HFFc6 (cell line): ENCODE results near the gene PSAPL1. TPM values are rescaled to one million over a fixed set of nuclear protein-coding genes. Genes with fewer than 3 reads are reported as not detected.

Experiments
- DNase-seq: peaks from one replicate; pipeline ENCODE4 v3.0.0-alpha.2; 2018
- H3K27ac Mint-ChIP-seq: 2 replicates; pipeline ENCODE4 v1.8.0; 2020; ENCODE audit warnings: mild to moderate bottlenecking, mixed read lengths
- H3K27me3 Mint-ChIP-seq: 2 replicates; pipeline ENCODE4 v1.8.0; 2021; ENCODE audit warnings: mild to moderate bottlenecking, moderate library complexity, mixed read lengths; ENCODE audit not compliant: insufficient read depth
- H3K36me3 Mint-ChIP-seq: 2 replicates; pipeline ENCODE4 v1.8.0; 2021; ENCODE audit warnings: low read depth, mixed read lengths
- H3K4me1 Mint-ChIP-seq: 2 replicates; pipeline ENCODE4 v1.8.0; 2020; ENCODE audit warnings: low read depth, mixed read lengths
- H3K4me3 Mint-ChIP-seq: 2 replicates; pipeline ENCODE4 v1.8.0; 2020; ENCODE audit warnings: mild to moderate bottlenecking, moderate library complexity, mixed read lengths
- H3K9me3 Mint-ChIP-seq: 2 replicates; pipeline ENCODE4 v1.8.0; 2020; ENCODE audit warnings: mild to moderate bottlenecking, mixed read lengths
- long read RNA-seq: library from polyadenylated mRNA; unstranded; transcript quantifications from one replicate; pipeline ENCODE4 v2.0.0, GENCODE V29; 2019
- total RNA-seq, 6 experiments: library from RNA; stranded (reverse); fragmentation: NEBNext Ultra II Directional; extraction: Animal tissue kit (Norgen Biotek cat#: 25700); gene quantifications; 2 replicates in 1 of 6; 3 replicates in 5 of 6; pipeline ENCODE4 v1.2.3, GENCODE V29; 2021
- TF ChIP-seq, protein P1 (sequence below): fragments of 200-600 bp; sonication (generic); IDR thresholded peaks from 2 replicates; pipeline ENCODE4 v1.5.0; 2021; ENCODE audit warnings: antibody characterized with exemption, mild to moderate bottlenecking

PSAPL1 gene, protein sequence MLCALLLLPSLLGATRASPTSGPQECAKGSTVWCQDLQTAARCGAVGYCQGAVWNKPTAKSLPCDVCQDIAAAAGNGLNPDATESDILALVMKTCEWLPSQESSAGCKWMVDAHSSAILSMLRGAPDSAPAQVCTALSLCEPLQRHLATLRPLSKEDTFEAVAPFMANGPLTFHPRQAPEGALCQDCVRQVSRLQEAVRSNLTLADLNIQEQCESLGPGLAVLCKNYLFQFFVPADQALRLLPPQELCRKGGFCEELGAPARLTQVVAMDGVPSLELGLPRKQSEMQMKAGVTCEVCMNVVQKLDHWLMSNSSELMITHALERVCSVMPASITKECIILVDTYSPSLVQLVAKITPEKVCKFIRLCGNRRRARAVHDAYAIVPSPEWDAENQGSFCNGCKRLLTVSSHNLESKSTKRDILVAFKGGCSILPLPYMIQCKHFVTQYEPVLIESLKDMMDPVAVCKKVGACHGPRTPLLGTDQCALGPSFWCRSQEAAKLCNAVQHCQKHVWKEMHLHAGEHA
- not detected for total RNA-seq
- long read RNA-seq = 0 reads

DNA sequence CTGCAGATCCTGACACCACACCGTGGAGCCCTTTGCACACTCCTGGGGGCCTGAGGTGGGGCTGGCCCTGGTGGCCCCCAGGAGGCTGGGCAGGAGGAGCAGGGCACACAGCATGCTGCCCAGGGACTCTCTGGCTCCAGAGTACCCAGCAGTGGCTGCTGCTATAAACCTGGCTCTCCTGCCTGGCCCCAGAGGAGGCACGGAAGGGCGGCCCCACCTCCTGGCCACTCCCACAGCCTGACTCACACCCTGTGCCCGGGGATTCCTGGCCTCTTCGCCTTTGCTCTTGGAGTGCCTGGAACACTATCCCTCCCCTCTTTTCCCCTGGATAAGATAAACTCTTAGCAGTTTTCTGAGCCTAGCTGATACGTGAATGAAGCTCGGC is at the start of gene PSAPL1:
TSS of gene PSAPL1 (minus strand) at position 165 of the 385 bp plus-strand sequence. CDS start at position 114, 51 bp downstream.
- TF ChIP-seq, protein P1, sequence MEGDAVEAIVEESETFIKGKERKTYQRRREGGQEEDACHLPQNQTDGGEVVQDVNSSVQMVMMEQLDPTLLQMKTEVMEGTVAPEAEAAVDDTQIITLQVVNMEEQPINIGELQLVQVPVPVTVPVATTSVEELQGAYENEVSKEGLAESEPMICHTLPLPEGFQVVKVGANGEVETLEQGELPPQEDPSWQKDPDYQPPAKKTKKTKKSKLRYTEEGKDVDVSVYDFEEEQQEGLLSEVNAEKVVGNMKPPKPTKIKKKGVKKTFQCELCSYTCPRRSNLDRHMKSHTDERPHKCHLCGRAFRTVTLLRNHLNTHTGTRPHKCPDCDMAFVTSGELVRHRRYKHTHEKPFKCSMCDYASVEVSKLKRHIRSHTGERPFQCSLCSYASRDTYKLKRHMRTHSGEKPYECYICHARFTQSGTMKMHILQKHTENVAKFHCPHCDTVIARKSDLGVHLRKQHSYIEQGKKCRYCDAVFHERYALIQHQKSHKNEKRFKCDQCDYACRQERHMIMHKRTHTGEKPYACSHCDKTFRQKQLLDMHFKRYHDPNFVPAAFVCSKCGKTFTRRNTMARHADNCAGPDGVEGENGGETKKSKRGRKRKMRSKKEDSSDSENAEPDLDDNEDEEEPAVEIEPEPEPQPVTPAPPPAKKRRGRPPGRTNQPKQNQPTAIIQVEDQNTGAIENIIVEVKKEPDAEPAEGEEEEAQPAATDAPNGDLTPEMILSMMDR = no peak
- no peak for DNase-seq
- Mint-ChIP-seq H3K9me3 (no peaks in the 10 kb centered on the region), H3K36me3 (no peaks in the 10 kb centered on the region), H3K4me1 (no peaks in the 10 kb centered on the region), H3K4me3 (no peak within 1 kb of the TSS), H3K27ac (no peak within 1 kb of the TSS), H3K27me3 (peaks cover 28% of the 10 kb centered on the region)

DNA sequence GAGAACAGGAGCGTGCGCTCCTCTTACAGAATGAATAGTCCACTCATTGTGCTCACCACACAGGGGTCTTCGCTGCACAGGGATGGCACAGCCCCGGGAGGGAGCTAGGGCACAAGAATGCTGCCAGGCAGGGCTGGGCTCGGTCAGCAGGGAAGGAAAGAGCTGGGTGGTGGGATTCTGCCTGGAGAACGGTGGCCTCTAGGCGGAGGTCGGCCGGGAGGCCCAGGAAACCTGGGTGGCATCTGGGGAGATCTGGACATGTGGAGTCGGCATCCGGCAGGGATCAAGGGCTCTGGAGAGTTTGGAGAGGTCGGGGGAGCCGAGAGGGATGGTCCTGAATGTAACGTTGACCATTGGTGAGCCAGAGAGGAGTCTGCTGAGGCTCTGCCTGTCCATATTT is 46.5 kb upstream of the PSAPL1 start:
- no peak overlapping the region for H3K4me3 Mint-ChIP-seq
- no peaks in the 10 kb centered on the region for H3K9me3 Mint-ChIP-seq
- DNase-seq = no peak
- no peaks in the 10 kb centered on the region for H3K36me3 Mint-ChIP-seq
- H3K27me3 Mint-ChIP-seq = peaks cover 60% of the 10 kb centered on the region
- H3K27ac Mint-ChIP-seq = no peak overlapping the region
- TF ChIP-seq, protein P1 = no peak
- no peaks in the 10 kb centered on the region for H3K4me1 Mint-ChIP-seq

DNA sequence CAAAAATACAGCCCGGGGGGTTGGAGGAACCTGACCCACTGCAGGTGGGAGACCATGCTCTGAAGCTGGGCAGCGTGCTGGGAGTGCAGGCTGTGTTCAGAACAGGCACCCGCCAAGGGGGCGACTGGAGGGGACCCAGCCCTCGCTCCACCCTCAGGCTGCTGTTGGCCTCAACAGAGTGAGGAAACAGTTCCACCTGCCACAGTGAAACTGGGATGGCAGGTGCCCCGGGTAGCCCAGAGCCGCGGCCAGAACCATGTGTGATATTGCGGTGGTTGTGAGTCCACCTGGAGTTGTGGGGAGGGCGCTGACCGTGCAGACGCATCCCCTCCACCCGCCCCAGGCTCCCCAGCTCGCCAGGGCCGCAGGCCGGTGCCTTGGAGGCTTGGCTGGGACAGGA is 45.7 kb upstream of the PSAPL1 start:
- peaks cover 62% of the 10 kb centered on the region for H3K27me3 Mint-ChIP-seq
- TF ChIP-seq, protein P1 = no peak

DNA sequence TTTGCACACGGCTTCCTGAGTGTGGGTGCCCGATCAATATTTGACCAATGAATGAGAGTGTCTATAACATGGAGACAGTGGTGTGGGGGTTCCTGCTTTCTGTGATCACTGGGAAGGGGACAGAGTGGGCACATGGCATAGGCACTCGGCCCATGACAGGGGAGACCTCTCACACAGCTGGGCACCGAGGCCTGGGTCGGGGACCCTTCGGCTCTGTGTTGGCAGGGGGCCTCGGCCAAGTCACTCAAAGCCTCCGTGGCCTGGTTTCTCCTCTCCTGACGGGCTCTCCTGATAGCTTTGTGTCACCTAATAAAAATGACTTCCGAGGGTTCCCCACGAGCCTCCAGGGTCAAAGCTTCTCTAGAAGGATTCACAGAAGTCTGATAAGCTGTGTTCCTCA is 43.9 kb upstream of the PSAPL1 start:
- Mint-ChIP-seq H3K4me1 (no peaks in the 10 kb centered on the region), H3K27me3 (peaks cover 62% of the 10 kb centered on the region), H3K9me3 (no peaks in the 10 kb centered on the region), H3K36me3 (no peaks in the 10 kb centered on the region), H3K4me3 (no peak overlapping the region), H3K27ac (no peak overlapping the region)
- TF ChIP-seq, protein P1 = no peak
- no peak for DNase-seq

More for the DNA sequence above, 45.7 kb upstream of the PSAPL1 start:
- no peak overlapping the region for H3K4me3 Mint-ChIP-seq
- no peaks in the 10 kb centered on the region for H3K4me1 Mint-ChIP-seq
- H3K36me3 Mint-ChIP-seq = no peaks in the 10 kb centered on the region
- no peaks in the 10 kb centered on the region for H3K9me3 Mint-ChIP-seq
- DNase-seq = no peak
- no peak overlapping the region for H3K27ac Mint-ChIP-seq

DNA sequence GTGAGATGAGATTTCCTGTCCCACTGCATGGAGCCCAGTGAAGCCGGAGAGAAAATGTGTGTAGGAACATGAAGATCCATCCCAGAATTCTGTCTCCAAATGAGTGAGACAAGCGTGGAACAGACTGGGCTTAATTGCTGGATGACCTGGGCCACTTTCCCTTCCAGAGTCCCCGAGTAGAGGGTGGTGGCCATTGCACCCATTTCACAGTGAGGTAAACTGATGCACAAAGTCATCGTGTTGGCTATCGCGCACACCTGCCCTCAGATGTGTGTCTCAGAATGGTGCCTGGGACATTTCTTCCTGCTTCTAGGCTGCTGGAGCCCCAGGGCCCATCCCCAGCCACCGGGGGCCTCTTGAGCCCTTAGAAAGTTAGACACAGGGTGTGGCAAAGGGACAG is 43.0 kb upstream of the PSAPL1 start:
- no peaks in the 10 kb centered on the region for H3K9me3 Mint-ChIP-seq
- H3K36me3 Mint-ChIP-seq = no peaks in the 10 kb centered on the region
- DNase-seq = no peak
- TF ChIP-seq, protein P1 = no peak
- no peak overlapping the region for H3K4me3 Mint-ChIP-seq
- H3K4me1 Mint-ChIP-seq = no peaks in the 10 kb centered on the region
- no peak overlapping the region for H3K27ac Mint-ChIP-seq
- H3K27me3 Mint-ChIP-seq = peaks cover 65% of the 10 kb centered on the region
